HEK293 (cell line): ENCODE data around the gene FAM184A.

Experiments used
- CTCF ChIA-PET: fragments of 350-600 bp; formaldehyde crosslinking; extraction: SDS; loops from one replicate; lab custom pipeline; 2021; ENCODE audit warnings: antibody characterized with exemption; lab: Yijun Ruan, JAX
- POLR2A ChIA-PET: fragments of 300-600 bp; formaldehyde crosslinking; extraction: SDS; loops from one replicate; lab custom pipeline; 2020; ENCODE audit warnings: antibody characterized with exemption, inconsistent platforms; lab: Yijun Ruan, JAX
- H3K27ac ChIP-seq: fragments of 200-500 bp; sonication (Bioruptor generic); 2 replicates; pipeline ENCODE4 v1.5.1; 2014; ENCODE audit warnings: low read depth, low read length, control low read depth, inconsistent platforms; ENCODE audit errors: extremely low read depth
- H3K36me3 ChIP-seq, 2 experiments: fragments of 200-500 bp in 1 of 2; sonication (Bioruptor generic) in 1 of 2; 1 replicate in 1 of 2; 2 replicates in 1 of 2; pipeline ENCODE4 v1.5.1; 2014 to 2017; ENCODE audit warnings: inconsistent platforms in 2 of 2, low read length in 2 of 2; ENCODE audit not compliant: control insufficient read depth in 2 of 2, insufficient read depth in 1 of 2
- H3K4me1 ChIP-seq: fragments of 200-500 bp; sonication (Bioruptor generic); 2 replicates; pipeline ENCODE4 v1.5.1; 2014; ENCODE audit warnings: mild to moderate bottlenecking, low read length, inconsistent platforms; ENCODE audit not compliant: control insufficient read depth, insufficient read depth
- H3K4me3 ChIP-seq: 2 replicates; pipeline ENCODE4 v1.5.1; 2011; ENCODE audit warnings: low read depth, mild to moderate bottlenecking, control low read depth, low read length, moderate library complexity
- H3K9me3 ChIP-seq: fragments of 200-500 bp; sonication (Bioruptor generic); 2 replicates; pipeline ENCODE4 v1.5.1; 2014; ENCODE audit warnings: low read depth, low read length, inconsistent platforms; ENCODE audit not compliant: control insufficient read depth, insufficient read depth
- HOXA7 ChIP-seq: sonication (generic); formaldehyde crosslinking; IDR thresholded peaks from 2 replicates; pipeline ENCODE4 v1.8.1; 2022; ENCODE audit warnings: missing genetic modification reagents, borderline replicate concordance
- KLF1 ChIP-seq: fragments of 450-650 bp; formaldehyde crosslinking; IDR thresholded peaks from 2 replicates; pipeline ENCODE4 v1.5.1; 2016; ENCODE audit warnings: missing biosample characterization, missing genetic modification characterization
- KLF9 ChIP-seq: fragments of 450-650 bp; formaldehyde crosslinking; IDR thresholded peaks from 2 replicates; pipeline ENCODE4 v1.5.1; 2016; ENCODE audit warnings: missing biosample characterization, missing genetic modification characterization, low read depth
- ZBTB49 ChIP-seq: fragments of 450-650 bp; formaldehyde crosslinking; IDR thresholded peaks from 2 replicates; pipeline ENCODE4 v1.5.1; 2016; ENCODE audit warnings: missing biosample characterization, missing genetic modification characterization, low read depth
- ZNF112 ChIP-seq: fragments of 450-650 bp; formaldehyde crosslinking; IDR thresholded peaks from 2 replicates; pipeline ENCODE4 v1.5.0; 2017; ENCODE audit warnings: missing biosample characterization, missing genetic modification characterization
- ZNF202 ChIP-seq: fragments of 450-650 bp; formaldehyde crosslinking; IDR thresholded peaks from 2 replicates; pipeline ENCODE4 v1.5.1; 2016; ENCODE audit warnings: missing biosample characterization, missing genetic modification characterization, borderline replicate concordance
- ZNF221 ChIP-seq: fragments of 450-650 bp; formaldehyde crosslinking; IDR thresholded peaks from 2 replicates; pipeline ENCODE4 v1.5.1; 2017; ENCODE audit warnings: missing biosample characterization, missing genetic modification characterization, borderline replicate concordance
- ZNF239 ChIP-seq: fragments of 450-650 bp; formaldehyde crosslinking; IDR thresholded peaks from 2 replicates; pipeline ENCODE4 v1.5.1; 2016; ENCODE audit warnings: missing biosample characterization, missing genetic modification characterization
- ZNF391 ChIP-seq: fragments of 450-650 bp; formaldehyde crosslinking; IDR thresholded peaks from 2 replicates; pipeline ENCODE4 v1.5.1; 2016; ENCODE audit warnings: low read depth, missing biosample characterization, missing genetic modification characterization, borderline replicate concordance
- ZNF473 ChIP-seq: fragments of 450-650 bp; formaldehyde crosslinking; IDR thresholded peaks from 2 replicates; pipeline ENCODE4 v1.5.1; 2017; ENCODE audit warnings: missing biosample characterization, missing genetic modification characterization
- ZNF548 ChIP-seq: fragments of 450-650 bp; formaldehyde crosslinking; IDR thresholded peaks from 2 replicates; pipeline ENCODE4 v1.5.1; 2016; ENCODE audit warnings: missing biosample characterization, missing genetic modification characterization
- ZNF621 ChIP-seq: fragments of 450-650 bp; formaldehyde crosslinking; IDR thresholded peaks from 2 replicates; pipeline ENCODE4 v1.5.1; 2017; ENCODE audit warnings: missing biosample characterization, missing genetic modification characterization
- ZNF670 ChIP-seq: fragments of 450-650 bp; formaldehyde crosslinking; IDR thresholded peaks from 2 replicates; pipeline ENCODE4 v1.5.1; 2016; ENCODE audit warnings: missing biosample characterization, missing genetic modification characterization, low read depth
- ZNF704 ChIP-seq: fragments of 450-650 bp; formaldehyde crosslinking; IDR thresholded peaks from 2 replicates; pipeline ENCODE4 v1.5.1; 2016; ENCODE audit warnings: missing biosample characterization, missing genetic modification characterization
- ZNF785 ChIP-seq: fragments of 450-650 bp; formaldehyde crosslinking; IDR thresholded peaks from 2 replicates; pipeline ENCODE4 v1.5.1; 2016; ENCODE audit warnings: missing biosample characterization, missing genetic modification characterization
- TF ChIP-seq, protein P1 (sequence below): fragments of 450-650 bp; formaldehyde crosslinking; IDR thresholded peaks from 2 replicates; pipeline ENCODE4 v1.5.1; 2016; ENCODE audit warnings: missing biosample characterization, missing genetic modification characterization
- TF ChIP-seq, protein P2 (sequence below): fragments of 450-650 bp; formaldehyde crosslinking; IDR thresholded peaks from 2 replicates; pipeline ENCODE4 v1.5.1; 2016; ENCODE audit warnings: missing biosample characterization, missing genetic modification characterization

FAM184A gene

DNA sequence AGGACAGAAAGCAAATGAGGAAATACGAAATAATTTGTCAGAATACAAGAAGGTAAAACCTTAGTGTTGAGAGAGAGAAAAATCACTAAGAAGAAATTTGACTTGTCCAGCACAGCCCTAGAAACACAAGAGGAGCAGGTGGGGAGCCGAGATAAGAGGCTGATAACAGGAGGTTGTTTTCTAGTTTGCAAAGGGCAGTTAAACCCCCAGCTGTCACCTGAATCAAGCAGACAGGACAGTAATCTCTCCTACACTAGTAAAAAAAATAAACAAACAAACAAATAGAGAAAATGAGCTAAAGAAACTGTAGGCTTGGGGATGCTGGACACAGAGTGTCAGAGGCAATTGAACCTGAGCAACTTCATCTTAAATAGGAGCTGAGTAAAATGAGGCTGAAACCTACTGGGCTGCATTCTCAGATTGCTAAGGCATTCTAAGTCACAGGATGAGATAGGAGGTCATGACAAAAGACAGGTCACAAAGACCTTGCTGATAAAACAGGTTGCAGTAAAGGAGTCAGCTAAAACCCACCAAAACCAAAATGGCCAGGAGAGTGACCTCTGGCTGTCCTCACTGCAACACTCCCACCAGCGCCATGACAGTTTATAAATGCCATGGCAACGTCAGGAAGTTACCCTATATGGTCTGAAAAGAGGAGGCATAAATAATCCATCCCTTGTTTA, 40.4 kb downstream of the FAM184A start (continued):
- TF ChIP-seq, protein P1, sequence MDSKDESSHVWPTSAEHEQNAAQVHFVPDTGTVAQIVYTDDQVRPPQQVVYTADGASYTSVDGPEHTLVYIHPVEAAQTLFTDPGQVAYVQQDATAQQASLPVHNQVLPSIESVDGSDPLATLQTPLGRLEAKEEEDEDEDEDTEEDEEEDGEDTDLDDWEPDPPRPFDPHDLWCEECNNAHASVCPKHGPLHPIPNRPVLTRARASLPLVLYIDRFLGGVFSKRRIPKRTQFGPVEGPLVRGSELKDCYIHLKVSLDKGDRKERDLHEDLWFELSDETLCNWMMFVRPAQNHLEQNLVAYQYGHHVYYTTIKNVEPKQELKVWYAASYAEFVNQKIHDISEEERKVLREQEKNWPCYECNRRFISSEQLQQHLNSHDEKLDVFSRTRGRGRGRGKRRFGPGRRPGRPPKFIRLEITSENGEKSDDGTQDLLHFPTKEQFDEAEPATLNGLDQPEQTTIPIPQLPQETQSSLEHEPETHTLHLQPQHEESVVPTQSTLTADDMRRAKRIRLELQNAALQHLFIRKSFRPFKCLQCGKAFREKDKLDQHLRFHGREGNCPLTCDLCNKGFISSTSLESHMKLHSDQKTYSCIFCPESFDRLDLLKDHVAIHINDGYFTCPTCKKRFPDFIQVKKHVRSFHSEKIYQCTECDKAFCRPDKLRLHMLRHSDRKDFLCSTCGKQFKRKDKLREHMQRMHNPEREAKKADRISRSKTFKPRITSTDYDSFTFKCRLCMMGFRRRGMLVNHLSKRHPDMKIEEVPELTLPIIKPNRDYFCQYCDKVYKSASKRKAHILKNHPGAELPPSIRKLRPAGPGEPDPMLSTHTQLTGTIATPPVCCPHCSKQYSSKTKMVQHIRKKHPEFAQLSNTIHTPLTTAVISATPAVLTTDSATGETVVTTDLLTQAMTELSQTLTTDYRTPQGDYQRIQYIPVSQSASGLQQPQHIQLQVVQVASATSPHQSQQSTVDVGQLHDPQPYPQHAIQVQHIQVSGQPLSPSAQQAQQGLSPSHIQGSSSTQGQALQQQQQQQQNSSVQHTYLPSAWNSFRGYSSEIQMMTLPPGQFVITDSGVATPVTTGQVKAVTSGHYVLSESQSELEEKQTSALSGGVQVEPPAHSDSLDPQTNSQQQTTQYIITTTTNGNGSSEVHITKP (tag by site-specific recombination): no peak
- TF ChIP-seq ZNF391 (no peak), ZNF704 (tag by site-specific recombination) (no peak)

GRCh38 chr6:119037264-119037663, 41.2 kb downstream of the FAM184A start:
- Histone ChIP-seq H3K9me3 (no peaks in the 10 kb centered on the region), H3K36me3 (no peaks in the 10 kb centered on the region), H3K4me3 (no peak overlapping the region), H3K27ac (no peak overlapping the region), H3K4me1 (no peaks in the 10 kb centered on the region)
- POLR2A ChIA-PET: no interaction called here
- CTCF ChIA-PET: interaction anchor here (0.7 kb wide), 1 partner anchor 331 kb away, joined by 3 read pairs; no protein-coding TSS in a partner anchor
- no peak for TF ChIP-seq ZNF112
- no peak for TF ChIP-seq ZNF221 (tag by site-specific recombination)
- TF ChIP-seq ZNF785 (tag by site-specific recombination): no peak
- TF ChIP-seq HOXA7 (CRISPR knock-in tag): no peak
- TF ChIP-seq ZBTB49 (tag by site-specific recombination): no peak
- TF ChIP-seq ZNF670: no peak
- no peak for TF ChIP-seq ZNF473 (tag by site-specific recombination)
- TF ChIP-seq, protein P2, sequence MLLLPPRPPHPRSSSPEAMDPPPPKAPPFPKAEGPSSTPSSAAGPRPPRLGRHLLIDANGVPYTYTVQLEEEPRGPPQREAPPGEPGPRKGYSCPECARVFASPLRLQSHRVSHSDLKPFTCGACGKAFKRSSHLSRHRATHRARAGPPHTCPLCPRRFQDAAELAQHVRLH (tag by site-specific recombination): no peak
- no peak for TF ChIP-seq ZNF704 (tag by site-specific recombination)

DNA sequence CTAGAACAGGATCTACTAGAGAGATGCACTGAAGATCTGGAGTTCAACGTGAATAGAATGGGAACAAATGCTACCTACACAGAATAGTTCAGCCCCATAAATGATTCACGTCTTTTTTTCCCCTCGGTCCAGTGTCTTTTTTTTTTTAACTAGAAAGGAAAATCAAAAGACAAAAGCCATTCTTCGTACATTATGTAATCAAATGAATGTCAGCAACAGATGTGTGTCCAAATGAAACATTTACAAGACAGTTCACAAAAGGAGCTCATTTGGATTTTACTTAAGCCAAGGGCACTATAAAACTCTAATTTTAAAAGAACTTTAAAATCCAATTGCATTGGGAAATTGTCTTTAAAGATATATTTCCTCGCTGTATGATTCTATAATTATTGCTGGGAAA, 42.4 kb downstream of the FAM184A start:
- CTCF ChIA-PET: interaction anchor here (0.7 to 1.4 kb wide), 3 partner anchors 11 to 82 kb away, joined by 3 to 5 read pairs (median 3); no protein-coding TSS in a partner anchor
- POLR2A ChIA-PET: no interaction called here
- H3K4me1 ChIP-seq: no peaks in the 10 kb centered on the region
- TF ChIP-seq ZNF548 (tag by site-specific recombination): no peak
- TF ChIP-seq ZNF239 (tag by site-specific recombination): no peak
- TF ChIP-seq ZNF202 (tag by site-specific recombination): no peak
- no peak for TF ChIP-seq KLF9 (tag by site-specific recombination)
- no peak for TF ChIP-seq KLF1
- TF ChIP-seq ZNF621 (tag by site-specific recombination): no peak
- H3K9me3 ChIP-seq: no peaks in the 10 kb centered on the region
- no peak overlapping the region for H3K4me3 ChIP-seq
- H3K27ac ChIP-seq: no peak overlapping the region
- no peaks in the 10 kb centered on the region for H3K36me3 ChIP-seq
